ENCODE measurements around the gene EDC4.
"Not testable (repeated sequence)": the region's sequence is repeated elsewhere in the genome, so short reads cannot be mapped to it uniquely, and the experiment has no call there.

Gene EDC4, protein sequence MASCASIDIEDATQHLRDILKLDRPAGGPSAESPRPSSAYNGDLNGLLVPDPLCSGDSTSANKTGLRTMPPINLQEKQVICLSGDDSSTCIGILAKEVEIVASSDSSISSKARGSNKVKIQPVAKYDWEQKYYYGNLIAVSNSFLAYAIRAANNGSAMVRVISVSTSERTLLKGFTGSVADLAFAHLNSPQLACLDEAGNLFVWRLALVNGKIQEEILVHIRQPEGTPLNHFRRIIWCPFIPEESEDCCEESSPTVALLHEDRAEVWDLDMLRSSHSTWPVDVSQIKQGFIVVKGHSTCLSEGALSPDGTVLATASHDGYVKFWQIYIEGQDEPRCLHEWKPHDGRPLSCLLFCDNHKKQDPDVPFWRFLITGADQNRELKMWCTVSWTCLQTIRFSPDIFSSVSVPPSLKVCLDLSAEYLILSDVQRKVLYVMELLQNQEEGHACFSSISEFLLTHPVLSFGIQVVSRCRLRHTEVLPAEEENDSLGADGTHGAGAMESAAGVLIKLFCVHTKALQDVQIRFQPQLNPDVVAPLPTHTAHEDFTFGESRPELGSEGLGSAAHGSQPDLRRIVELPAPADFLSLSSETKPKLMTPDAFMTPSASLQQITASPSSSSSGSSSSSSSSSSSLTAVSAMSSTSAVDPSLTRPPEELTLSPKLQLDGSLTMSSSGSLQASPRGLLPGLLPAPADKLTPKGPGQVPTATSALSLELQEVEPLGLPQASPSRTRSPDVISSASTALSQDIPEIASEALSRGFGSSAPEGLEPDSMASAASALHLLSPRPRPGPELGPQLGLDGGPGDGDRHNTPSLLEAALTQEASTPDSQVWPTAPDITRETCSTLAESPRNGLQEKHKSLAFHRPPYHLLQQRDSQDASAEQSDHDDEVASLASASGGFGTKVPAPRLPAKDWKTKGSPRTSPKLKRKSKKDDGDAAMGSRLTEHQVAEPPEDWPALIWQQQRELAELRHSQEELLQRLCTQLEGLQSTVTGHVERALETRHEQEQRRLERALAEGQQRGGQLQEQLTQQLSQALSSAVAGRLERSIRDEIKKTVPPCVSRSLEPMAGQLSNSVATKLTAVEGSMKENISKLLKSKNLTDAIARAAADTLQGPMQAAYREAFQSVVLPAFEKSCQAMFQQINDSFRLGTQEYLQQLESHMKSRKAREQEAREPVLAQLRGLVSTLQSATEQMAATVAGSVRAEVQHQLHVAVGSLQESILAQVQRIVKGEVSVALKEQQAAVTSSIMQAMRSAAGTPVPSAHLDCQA (N-terminal part only)

GRCh38 chr16:67872631-67873434 is at the start of gene EDC4:
Gene EDC4 (plus strand): TSS chr16:67873052. CDS start chr16:67873262, 210 bp downstream.
- H3K9me3 Mint-ChIP-seq (ENCODE audit: low read depth) = no peaks in the 10 kb centered on the region
- H3K4me1 Mint-ChIP-seq (ENCODE audit: low read depth) = peaks cover 34% of the 10 kb centered on the region
- no peaks in the 10 kb centered on the region for H3K27me3 Mint-ChIP-seq
- peak within 1 kb of the TSS; percentile 91 for H3K4me3 Mint-ChIP-seq
- peak within 1 kb of the TSS; percentile 89 for H3K27ac Mint-ChIP-seq
- no peaks in the 10 kb centered on the region for H3K36me3 Mint-ChIP-seq

GRCh38 chr16:67825119-67825518 is 47.7 kb upstream of the EDC4 start:
- no peaks in the 10 kb centered on the region for H3K27me3 Mint-ChIP-seq
- no peaks in the 10 kb centered on the region for H3K9me3 Mint-ChIP-seq (ENCODE audit: low read depth)
- H3K27ac Mint-ChIP-seq = no peak overlapping the region
- no peak overlapping the region for H3K4me3 Mint-ChIP-seq
- H3K36me3 Mint-ChIP-seq = peaks cover 3% of the 10 kb centered on the region
- H3K4me1 Mint-ChIP-seq (ENCODE audit: low read depth) = no peaks in the 10 kb centered on the region

DNA sequence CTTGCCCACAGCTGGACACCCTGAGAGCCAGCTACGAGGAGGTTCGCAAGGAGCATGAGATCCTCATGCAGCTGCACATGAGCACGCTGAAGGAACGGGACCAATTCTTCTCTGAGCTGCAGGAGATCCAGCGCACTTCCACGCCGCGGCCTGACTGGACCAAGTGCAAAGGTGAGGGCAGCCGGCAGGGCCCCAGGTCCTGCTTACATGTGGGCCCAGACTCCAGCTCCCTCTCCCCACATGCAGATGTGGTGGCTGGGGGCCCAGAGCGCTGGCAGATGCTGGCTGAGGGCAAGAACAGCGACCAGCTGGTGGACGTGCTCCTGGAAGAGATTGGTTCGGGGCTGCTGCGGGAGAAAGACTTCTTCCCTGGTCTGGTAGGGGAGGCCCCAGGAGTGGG is 46.9 kb upstream of the EDC4 start:
- no peaks in the 10 kb centered on the region for H3K9me3 Mint-ChIP-seq (ENCODE audit: low read depth)
- no peaks in the 10 kb centered on the region for H3K4me1 Mint-ChIP-seq (ENCODE audit: low read depth)
- no peak overlapping the region for H3K27ac Mint-ChIP-seq
- H3K4me3 Mint-ChIP-seq = no peak overlapping the region
- no peaks in the 10 kb centered on the region for H3K27me3 Mint-ChIP-seq
- peaks cover 3% of the 10 kb centered on the region for H3K36me3 Mint-ChIP-seq

- Mint-ChIP-seq H3K4me3 (no peak overlapping the region), H3K4me1 (ENCODE audit: low read depth) (peaks cover 9% of the 10 kb centered on the region), H3K36me3 (peaks cover 3% of the 10 kb centered on the region), H3K9me3 (ENCODE audit: low read depth) (no peaks in the 10 kb centered on the region), H3K27me3 (no peaks in the 10 kb centered on the region), H3K27ac (no peak overlapping the region)
Observed at GRCh38 chr16:67828651-67829050, 44.2 kb upstream of the EDC4 start.

- Mint-ChIP-seq H3K4me3 (peak overlapping the region; percentile 88), H3K36me3 (peaks cover 3% of the 10 kb centered on the region), H3K27ac (no peak overlapping the region), H3K9me3 (ENCODE audit: low read depth) (no peaks in the 10 kb centered on the region), H3K4me1 (ENCODE audit: low read depth) (peaks cover 15% of the 10 kb centered on the region), H3K27me3 (no peaks in the 10 kb centered on the region)
Observed at GRCh38 chr16:67833030-67833414, 39.8 kb upstream of the EDC4 start.

DNA sequence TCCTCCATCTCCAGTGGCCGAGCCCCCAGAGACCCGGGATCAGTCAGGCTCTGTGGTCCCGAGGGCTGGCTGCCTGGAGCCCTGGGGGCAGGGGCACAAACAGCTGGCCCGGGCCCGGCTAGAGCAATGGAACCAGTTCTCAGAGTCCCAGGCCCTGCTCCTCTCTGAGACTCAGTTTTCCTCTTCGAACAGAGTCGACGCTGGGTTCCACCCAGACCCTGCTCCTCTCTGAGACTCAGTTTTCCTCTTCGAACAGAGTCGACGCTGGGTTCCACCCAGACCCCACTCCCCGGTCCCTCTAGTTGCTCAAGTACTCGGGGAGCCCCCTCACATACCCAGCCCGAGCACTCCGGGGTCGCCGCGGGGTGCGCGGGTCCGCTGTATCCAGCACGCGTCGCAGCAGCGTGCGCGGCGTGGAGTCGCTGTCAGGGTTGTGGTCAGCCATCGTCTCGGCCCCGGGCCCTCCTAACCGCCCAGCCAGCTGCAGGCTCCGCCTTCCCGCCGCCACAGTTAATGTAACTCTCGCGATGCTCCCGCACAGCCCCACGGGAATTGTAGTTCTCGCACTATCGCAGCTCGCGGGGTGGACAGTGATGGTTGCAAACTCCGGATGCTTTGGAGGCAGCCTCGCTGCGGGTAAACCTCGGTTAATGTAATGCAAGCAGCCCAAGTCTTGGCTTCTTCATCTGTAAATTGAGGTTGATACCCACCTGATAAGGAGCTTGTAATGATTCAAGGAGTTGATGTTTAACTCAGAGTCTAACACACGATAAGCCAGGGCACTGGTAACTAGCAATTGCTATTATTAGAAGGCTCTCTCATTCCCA is 39.2 kb upstream of the EDC4 start:
- Mint-ChIP-seq H3K27me3 (no peaks in the 10 kb centered on the region), H3K27ac (peak overlapping the region; percentile 81), H3K4me1 (ENCODE audit: low read depth) (peaks cover 15% of the 10 kb centered on the region), H3K4me3 (peak overlapping the region; percentile 88), H3K36me3 (peaks cover 3% of the 10 kb centered on the region), H3K9me3 (ENCODE audit: low read depth) (no peaks in the 10 kb centered on the region)

- peak overlapping the region; percentile 81 for H3K27ac Mint-ChIP-seq
- H3K9me3 Mint-ChIP-seq (ENCODE audit: low read depth) = no peaks in the 10 kb centered on the region
- no peaks in the 10 kb centered on the region for H3K27me3 Mint-ChIP-seq
- H3K4me3 Mint-ChIP-seq = peak overlapping the region; percentile 88
- H3K4me1 Mint-ChIP-seq (ENCODE audit: low read depth) = peaks cover 15% of the 10 kb centered on the region
- H3K36me3 Mint-ChIP-seq = peaks cover 3% of the 10 kb centered on the region
Observed at GRCh38 chr16:67834242-67834614, 38.6 kb upstream of the EDC4 start.

DNA sequence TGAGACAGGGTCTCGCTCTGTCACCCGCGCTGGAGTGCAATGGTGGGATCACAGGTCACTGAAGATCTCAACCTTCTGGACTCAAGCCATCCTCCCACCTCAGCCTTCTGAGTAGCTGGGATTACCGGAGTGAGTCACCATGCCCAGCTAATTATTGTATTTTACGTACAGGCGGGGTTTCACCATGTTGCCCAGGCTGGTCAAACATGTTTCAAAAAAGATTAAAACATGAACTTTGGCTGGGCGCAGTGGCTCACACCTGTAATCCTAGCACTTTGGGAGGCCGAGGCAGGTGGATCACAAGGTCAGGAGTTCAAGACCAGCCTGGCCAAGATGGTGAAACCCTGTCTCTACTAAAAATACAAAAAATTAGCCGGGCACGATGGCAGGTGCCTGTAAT is 35.7 kb upstream of the EDC4 start:
- H3K27me3 Mint-ChIP-seq; H3K36me3 Mint-ChIP-seq; H3K4me3 Mint-ChIP-seq; H3K27ac Mint-ChIP-seq; H3K9me3 Mint-ChIP-seq (ENCODE audit: low read depth): not testable (repeated sequence)
- peaks cover 21% of the 10 kb centered on the region for H3K4me1 Mint-ChIP-seq (ENCODE audit: low read depth)

GRCh38 chr16:67837811-67838210 is 35.0 kb upstream of the EDC4 start:
- Mint-ChIP-seq H3K27ac (no peak overlapping the region), H3K27me3 (no peaks in the 10 kb centered on the region), H3K4me3 (no peak overlapping the region), H3K36me3 (no peaks in the 10 kb centered on the region), H3K4me1 (ENCODE audit: low read depth) (peaks cover 16% of the 10 kb centered on the region), H3K9me3 (ENCODE audit: low read depth) (no peaks in the 10 kb centered on the region)

DNA sequence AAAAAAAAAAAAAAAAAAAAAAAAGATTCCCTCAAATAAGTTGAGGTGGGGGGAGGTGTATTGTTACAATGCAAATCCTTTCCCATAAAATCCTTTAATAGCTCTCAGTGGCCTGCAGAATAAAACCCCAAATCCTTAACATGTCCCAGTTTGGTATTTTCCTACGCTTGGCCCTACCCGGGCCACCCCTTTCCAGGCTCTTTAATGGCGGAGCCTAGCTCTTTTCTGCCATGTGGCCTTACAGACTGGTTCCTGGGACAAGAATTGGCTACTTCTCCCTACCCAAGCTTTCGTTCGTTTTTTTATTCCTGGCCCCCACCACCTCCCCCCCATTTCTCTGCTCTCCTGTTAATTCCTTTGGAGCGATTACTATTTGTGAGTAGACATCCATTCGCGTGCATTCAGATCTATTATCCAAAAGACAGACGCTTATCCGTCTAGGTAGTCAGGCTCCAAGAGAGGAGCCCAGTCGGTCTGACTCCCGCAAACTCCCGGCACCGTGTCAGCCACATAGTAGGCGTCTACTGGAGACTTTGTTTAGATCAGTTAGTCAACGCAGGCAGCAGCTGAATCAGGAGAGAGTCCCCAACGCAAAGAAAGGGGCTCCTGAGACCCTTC is 31.5 kb upstream of the EDC4 start:
- Mint-ChIP-seq H3K36me3 (no peaks in the 10 kb centered on the region), H3K27me3 (no peaks in the 10 kb centered on the region), H3K4me3 (peak overlapping the region; percentile 93), H3K4me1 (ENCODE audit: low read depth) (peaks cover 39% of the 10 kb centered on the region), H3K9me3 (ENCODE audit: low read depth) (no peaks in the 10 kb centered on the region), H3K27ac (peak overlapping the region; percentile 95)

DNA sequence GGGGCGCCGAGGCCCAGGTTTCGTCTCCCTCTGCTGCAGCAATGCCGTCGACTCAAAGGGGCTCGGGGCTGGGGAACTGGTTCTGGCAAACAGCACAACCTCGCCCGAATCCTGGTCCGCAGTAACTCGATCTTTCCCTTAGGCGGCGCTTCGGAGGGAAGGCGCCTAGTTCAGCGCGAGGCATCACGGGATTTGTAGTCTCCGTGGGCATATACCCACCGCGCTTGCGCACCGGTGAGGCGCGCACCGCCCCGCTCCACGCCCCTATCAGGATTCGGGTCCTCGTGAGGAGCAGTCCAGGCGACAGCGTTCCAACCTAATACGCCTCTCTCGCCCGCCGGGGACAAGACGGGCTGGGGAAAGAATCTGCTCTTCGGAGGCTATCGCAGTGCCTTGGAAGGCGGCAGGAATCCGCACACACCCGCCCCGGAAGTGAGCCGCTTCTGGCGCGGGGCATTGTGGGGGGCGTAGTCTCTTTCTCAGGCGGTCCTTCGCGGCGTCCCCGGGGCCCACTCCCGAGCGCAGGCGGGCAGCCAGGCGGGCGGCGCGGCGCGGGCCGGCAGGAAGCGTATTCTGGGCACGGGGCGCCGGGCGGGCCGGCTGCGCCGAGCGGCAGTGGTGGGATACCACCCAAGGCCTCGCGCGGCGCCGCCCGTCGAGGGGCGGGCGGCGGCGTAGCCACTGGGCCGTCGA is 30.9 kb upstream of the EDC4 start, which contains the start of gene THAP11:
Gene THAP11, plus strand, starts transcription at position 505 of the 693 bp plus-strand sequence. CDS start 235 bp downstream, outside the sequence.
- H3K9me3 Mint-ChIP-seq (ENCODE audit: low read depth) = no peaks in the 10 kb centered on the region
- H3K4me1 Mint-ChIP-seq (ENCODE audit: low read depth) = peaks cover 39% of the 10 kb centered on the region
- peak within 1 kb of the TSS; percentile 93 for H3K4me3 Mint-ChIP-seq
- H3K36me3 Mint-ChIP-seq = no peaks in the 10 kb centered on the region
- H3K27ac Mint-ChIP-seq = peak within 1 kb of the TSS; percentile 95
- no peaks in the 10 kb centered on the region for H3K27me3 Mint-ChIP-seq

DNA sequence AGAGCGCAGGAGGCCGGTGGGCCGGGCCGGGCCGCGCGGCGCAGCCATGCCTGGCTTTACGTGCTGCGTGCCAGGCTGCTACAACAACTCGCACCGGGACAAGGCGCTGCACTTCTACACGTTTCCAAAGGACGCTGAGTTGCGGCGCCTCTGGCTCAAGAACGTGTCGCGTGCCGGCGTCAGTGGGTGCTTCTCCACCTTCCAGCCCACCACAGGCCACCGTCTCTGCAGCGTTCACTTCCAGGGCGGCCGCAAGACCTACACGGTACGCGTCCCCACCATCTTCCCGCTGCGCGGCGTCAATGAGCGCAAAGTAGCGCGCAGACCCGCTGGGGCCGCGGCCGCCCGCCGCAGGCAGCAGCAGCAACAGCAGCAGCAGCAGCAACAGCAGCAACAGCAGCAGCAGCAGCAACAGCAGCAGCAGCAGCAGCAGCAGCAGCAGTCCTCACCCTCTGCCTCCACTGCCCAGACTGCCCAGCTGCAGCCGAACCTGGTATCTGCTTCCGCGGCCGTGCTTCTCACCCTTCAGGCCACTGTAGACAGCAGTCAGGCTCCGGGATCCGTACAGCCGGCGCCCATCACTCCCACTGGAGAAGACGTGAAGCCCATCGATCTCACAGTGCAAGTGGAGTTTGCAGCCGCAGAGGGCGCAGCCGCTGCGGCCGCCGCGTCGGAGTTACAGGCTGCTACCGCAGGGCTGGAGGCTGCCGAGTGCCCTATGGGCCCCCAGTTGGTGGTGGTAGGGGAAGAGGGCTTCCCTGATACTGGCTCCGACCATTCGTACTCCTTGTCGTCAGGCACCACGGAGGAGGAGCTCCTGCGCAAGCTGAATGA is 30.1 kb upstream of the EDC4 start:
- no peaks in the 10 kb centered on the region for H3K9me3 Mint-ChIP-seq (ENCODE audit: low read depth)
- no peaks in the 10 kb centered on the region for H3K36me3 Mint-ChIP-seq
- peak overlapping the region; percentile 91 for H3K4me3 Mint-ChIP-seq
- peaks cover 41% of the 10 kb centered on the region for H3K4me1 Mint-ChIP-seq (ENCODE audit: low read depth)
- peak overlapping the region; percentile 92 for H3K27ac Mint-ChIP-seq
- H3K27me3 Mint-ChIP-seq = no peaks in the 10 kb centered on the region
